Stimulated activated CD4-positive, alpha-beta T cell treated with anti-CD3 and anti-CD28 coated beads, TNF-alpha, amount 100 ng/mL, for 48 hours (primary cell): ENCODE data around the gene ZCCHC14.

Experiments used
- DNase-seq, 3 donors: peaks; one replicate each; pipeline ENCODE4 v3.0.0-alpha.2; 2020; ENCODE audit warnings: low read depth in 3 of 3

Gene ZCCHC14

GRCh38 chr16:87361916-87362619 lies 130.8 kb downstream of the ZCCHC14 start:
- DNase-seq, result no peak

- DNase-seq, result no peak
Observed at GRCh38 chr16:87360862-87361610, 131.8 kb downstream of the ZCCHC14 start.

DNA sequence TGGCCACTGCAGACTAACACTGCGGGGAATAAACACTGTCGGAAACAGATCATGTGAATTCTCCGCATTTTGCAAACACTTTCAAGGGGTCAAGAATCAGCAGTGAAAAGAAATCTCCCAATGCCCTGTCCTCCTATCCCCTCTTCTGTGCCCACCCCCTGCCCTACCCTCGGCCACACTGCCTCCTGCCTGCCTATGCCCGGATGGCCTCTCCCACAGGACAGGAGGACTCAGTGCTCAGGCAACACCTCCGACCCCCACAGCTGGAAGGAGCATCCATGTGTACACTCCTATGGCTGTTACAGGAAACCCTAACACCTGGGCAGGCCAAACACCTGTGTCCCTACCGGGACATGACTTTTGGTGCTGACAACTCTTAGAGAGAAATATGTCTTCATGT lies 133.7 kb downstream of the ZCCHC14 start:
- no peak for DNase-seq

- no peak for DNase-seq
Observed at GRCh38 chr16:87358696-87359095, 134.1 kb downstream of the ZCCHC14 start.

DNA sequence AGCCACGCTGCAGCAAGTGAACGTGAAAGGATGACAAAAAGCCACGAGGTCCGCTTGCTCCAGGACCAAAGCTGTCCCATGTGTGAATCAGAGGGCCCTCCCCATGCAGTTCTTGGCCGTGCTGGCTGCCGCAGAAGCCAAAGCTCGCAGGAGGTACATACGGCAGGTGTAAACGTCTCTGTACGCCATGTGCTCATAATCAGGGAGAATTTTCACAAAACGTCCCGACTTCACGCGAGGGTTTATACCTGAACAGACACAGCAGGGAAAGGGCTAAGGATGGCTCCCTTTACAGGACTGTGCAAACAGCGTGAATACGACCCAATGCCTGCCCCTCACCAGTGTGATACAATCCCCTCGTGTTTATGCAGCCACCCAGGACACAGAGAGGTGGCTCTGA lies 134.6 kb downstream of the ZCCHC14 start:
- no peak for DNase-seq

- DNase-seq, result no peak
Observed at GRCh38 chr16:87356491-87356853, 136.4 kb downstream of the ZCCHC14 start.
